Amniotic stem cell (primary cell): ENCODE measurements around the gene SAT1.

Source experiments
- DNase-seq: peaks from one replicate; lab custom pipeline; 2025; lab: John Stamatoyannopoulos, UW

SAT1 gene

GRCh38 chrX:23811108-23811651, 28.2 kb downstream of the SAT1 start:
- DNase-seq, result no peak

- DNase-seq, result no peak
Observed at GRCh38 chrX:23811656-23812055, 28.7 kb downstream of the SAT1 start.

- DNase-seq, result no peak
Observed at GRCh38 chrX:23813808-23814207, 30.8 kb downstream of the SAT1 start.

GRCh38 chrX:23815376-23815775, 32.4 kb downstream of the SAT1 start:
- DNase-seq, result no peak

GRCh38 chrX:23816179-23816578, 33.2 kb downstream of the SAT1 start:
- no peak for DNase-seq

- DNase-seq, result no peak
Observed at GRCh38 chrX:23817979-23818336, 35.0 kb downstream of the SAT1 start.

- DNase-seq, result no peak
Observed at GRCh38 chrX:23819385-23820234, 36.6 kb downstream of the SAT1 start.

GRCh38 chrX:23820235-23820782, 37.3 kb downstream of the SAT1 start:
- DNase-seq, result no peak

GRCh38 chrX:23821847-23822246, 38.9 kb downstream of the SAT1 start:
- no peak for DNase-seq

- no peak for DNase-seq
Observed at GRCh38 chrX:23822397-23822796, 39.4 kb downstream of the SAT1 start.

- no peak for DNase-seq
Observed at GRCh38 chrX:23822841-23823240, 39.9 kb downstream of the SAT1 start.

GRCh38 chrX:23825675-23826074, 42.7 kb downstream of the SAT1 start:
- no peak for DNase-seq

- DNase-seq, result no peak
Observed at GRCh38 chrX:23826216-23826615, 43.2 kb downstream of the SAT1 start.

- DNase-seq, result no peak
Observed at GRCh38 chrX:23826653-23827052, 43.7 kb downstream of the SAT1 start.

- DNase-seq, result no peak
Observed at GRCh38 chrX:23828881-23829280, 45.9 kb downstream of the SAT1 start.

- no peak for DNase-seq
Observed at GRCh38 chrX:23832721-23833120, 49.7 kb downstream of the SAT1 start.
